ENCODE results near the gene NIN.

DNA sequence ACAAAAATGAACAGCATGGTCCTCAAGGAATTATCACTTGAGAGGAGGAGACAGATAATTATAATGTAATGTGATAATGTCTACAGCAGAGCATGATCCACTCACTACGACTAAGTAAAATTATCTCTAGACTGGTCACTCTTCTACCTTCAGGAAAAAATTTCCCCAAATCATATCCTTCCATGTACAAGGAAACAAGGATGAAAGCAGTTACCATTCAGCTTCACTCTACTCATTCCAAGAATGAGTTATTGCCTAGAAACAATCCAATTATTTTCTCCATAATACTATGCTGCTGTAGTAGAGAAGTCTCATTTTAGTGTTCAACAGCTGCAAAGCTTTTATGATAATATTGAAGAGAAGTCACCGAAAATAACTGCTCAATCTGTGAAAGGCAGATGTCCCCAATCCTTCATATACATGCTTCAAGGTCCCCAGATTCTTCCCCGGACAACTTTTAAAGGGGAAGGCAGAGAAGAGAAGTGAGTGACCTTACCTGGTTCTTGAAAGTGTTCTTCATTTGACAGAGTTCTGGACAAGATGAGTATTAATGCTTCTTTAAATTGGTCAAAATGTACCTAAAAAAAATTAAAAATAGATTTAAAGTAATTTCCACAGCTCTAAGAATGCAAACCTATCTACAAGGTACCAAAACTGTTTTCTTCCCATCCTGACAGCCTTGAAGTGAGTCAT is 24.6 kb downstream of the NIN start:
- TF ChIP-seq FOXP2 (optimal IDR thresholded peaks at IDR 0.05; ENCODE audit: borderline replicate concordance, extremely low read depth, extremely low read length, insufficient read depth) = no peak
- TF ChIP-seq POLR2AphosphoS5 (IDR thresholded peaks at IDR 0.05; ENCODE audit: low read depth, low read length) = no peak
- no peak for TF ChIP-seq REST (IDR thresholded peaks at IDR 0.05; ENCODE audit: insufficient read depth in 1 of 2, low read depth in 2 of 2, low read length in 2 of 2)
- no peak for TF ChIP-seq SIN3A (IDR thresholded peaks at IDR 0.05; ENCODE audit: borderline replicate concordance, insufficient read depth, low read length)
- no peak for TF ChIP-seq TAF1 (IDR thresholded peaks at IDR 0.05; ENCODE audit: borderline replicate concordance, insufficient read depth, low read length)

Data from PFSK-1 (cell line).